Measurements from ENCODE around the gene METTL5.

METTL5 gene

GRCh38 chr2:169775354-169775753, 49.4 kb downstream of the METTL5 start:
- TF ChIP-seq CTCF (IDR thresholded peaks at IDR 0.05; ENCODE audit: extremely low read depth, missing control alignments): no peak
- DNase-seq (ENCODE audit: low spot score): no peak

GRCh38 chr2:169772651-169773050, 52.1 kb downstream of the METTL5 start:
- no peak for TF ChIP-seq CTCF (IDR thresholded peaks at IDR 0.05; ENCODE audit: extremely low read depth, missing control alignments)
- no peak for DNase-seq (ENCODE audit: low spot score)

- DNase-seq (ENCODE audit: low spot score): no peak
- TF ChIP-seq CTCF (IDR thresholded peaks at IDR 0.05; ENCODE audit: extremely low read depth, missing control alignments): no peak
Measured at GRCh38 chr2:169771612-169772011, 53.1 kb downstream of the METTL5 start.

- no peak for TF ChIP-seq CTCF (IDR thresholded peaks at IDR 0.05; ENCODE audit: extremely low read depth, missing control alignments)
Measured at GRCh38 chr2:169771021-169771420, 53.7 kb downstream of the METTL5 start.

GRCh38 chr2:169768262-169768995, 56.3 kb downstream of the METTL5 start:
- peak; percentile 31 for DNase-seq (ENCODE audit: low spot score)

More at GRCh38 chr2:169771021-169771420, 53.7 kb downstream of the METTL5 start:
- DNase-seq (ENCODE audit: low spot score): no peak

GRCh38 chr2:169767243-169767888, 57.3 kb downstream of the METTL5 start:
- peak; percentile 36 for TF ChIP-seq CTCF (IDR thresholded peaks at IDR 0.05; ENCODE audit: extremely low read depth, missing control alignments)
- peak; percentile 74 for DNase-seq (ENCODE audit: low spot score)

More at GRCh38 chr2:169768262-169768995, 56.3 kb downstream of the METTL5 start:
- no peak for TF ChIP-seq CTCF (IDR thresholded peaks at IDR 0.05; ENCODE audit: extremely low read depth, missing control alignments)

- no peak for DNase-seq (ENCODE audit: low spot score)
- no peak for TF ChIP-seq CTCF (IDR thresholded peaks at IDR 0.05; ENCODE audit: extremely low read depth, missing control alignments)
Measured at GRCh38 chr2:169765523-169765922, 59.2 kb downstream of the METTL5 start.
